HG03060 (cell line): ENCODE measurements around the gene GOSR2.
"Not testable (repeated sequence)": the region's sequence is repeated elsewhere in the genome, so short reads cannot be mapped to it uniquely, and the experiment has no call there.

Source experiments
- ATAC-seq: cut with Tn5 transposase; IDR thresholded peaks from one replicate; pipeline ENCODE4 v1.9.1; 2021; ENCODE audit warnings: low read depth, moderate number of reproducible peaks; ENCODE audit not compliant: unreplicated experiment

GOSR2 gene

GRCh38 chr17:46928467-46929261, 5.7 kb downstream of the GOSR2 start:
- ATAC-seq, result no peak

- no peak for ATAC-seq
Observed at GRCh38 chr17:46929413-46929812, 6.5 kb downstream of the GOSR2 start.

- ATAC-seq, result no peak
Observed at GRCh38 chr17:46930051-46930450, 7.1 kb downstream of the GOSR2 start.

- ATAC-seq, result no peak
Observed at GRCh38 chr17:46931596-46931995, 8.6 kb downstream of the GOSR2 start.

GRCh38 chr17:46935658-46936266, 12.8 kb downstream of the GOSR2 start:
- ATAC-seq, result no peak

- no peak for ATAC-seq
Observed at GRCh38 chr17:46940692-46941404, 17.9 kb downstream of the GOSR2 start.

GRCh38 chr17:46942441-46943217, 19.7 kb downstream of the GOSR2 start:
- ATAC-seq, result no peak

- no peak for ATAC-seq
Observed at GRCh38 chr17:46943218-46943500, 20.2 kb downstream of the GOSR2 start.

GRCh38 chr17:46943501-46944393, 20.8 kb downstream of the GOSR2 start:
- no peak for ATAC-seq

GRCh38 chr17:46944931-46945330, 22.0 kb downstream of the GOSR2 start:
- no peak for ATAC-seq

GRCh38 chr17:46947216-46947615, 24.3 kb downstream of the GOSR2 start:
- no peak for ATAC-seq

- no peak for ATAC-seq
Observed at GRCh38 chr17:46948544-46948943, 25.6 kb downstream of the GOSR2 start.

- no peak for ATAC-seq
Observed at GRCh38 chr17:46949291-46950174, 26.6 kb downstream of the GOSR2 start.

GRCh38 chr17:46950342-46950996, 27.5 kb downstream of the GOSR2 start:
- no peak for ATAC-seq

GRCh38 chr17:46950997-46951621, 28.1 kb downstream of the GOSR2 start:
- no peak for ATAC-seq

- ATAC-seq, result no peak
Observed at GRCh38 chr17:46951706-46952105, 28.7 kb downstream of the GOSR2 start.

- ATAC-seq, result no peak
Observed at GRCh38 chr17:46952115-46952514, 29.2 kb downstream of the GOSR2 start.

GRCh38 chr17:46953191-46953590, 30.2 kb downstream of the GOSR2 start:
- ATAC-seq, result not testable (repeated sequence)
